AG04450 (cell line): ENCODE results near the gene SHMT2. TPM values are rescaled to one million over a fixed set of nuclear protein-coding genes. Genes with fewer than 3 reads are reported as not detected.

Experiments
- CTCF ChIA-PET: fragments of 300-600, 350-600 bp; formaldehyde crosslinking; extraction: SDS; loops from one replicate; lab custom pipeline; 2022; ENCODE audit warnings: antibody characterized with exemption, inconsistent platforms; lab: Charles Lee
- POLR2A ChIA-PET: fragments of 350-600 bp; formaldehyde crosslinking; extraction: SDS; loops from one replicate; lab custom pipeline; 2021; ENCODE audit warnings: antibody characterized with exemption, inconsistent platforms; lab: Yijun Ruan, JAX
- DNase-seq: peaks from one replicate; pipeline ENCODE4 v3.0.0-alpha.2; 2011; ENCODE audit warnings: low read depth, low spot score
- H3K27ac ChIP-seq: one replicate; pipeline ENCODE4 v1.5.1; 2012; ENCODE audit warnings: low read depth, low read length, control low read depth
- H3K27me3 ChIP-seq: one replicate; pipeline ENCODE4 v1.6.0; 2012; ENCODE audit warnings: low read length; ENCODE audit not compliant: control insufficient read depth, insufficient read depth
- H3K4me3 ChIP-seq: 2 replicates; pipeline ENCODE4 v1.5.1; 2011; ENCODE audit warnings: mild to moderate bottlenecking, low read depth, low read length, control low read depth
- H3K9me3 ChIP-seq: 2 replicates; pipeline ENCODE4 v1.5.1; 2012; ENCODE audit warnings: low read length; ENCODE audit not compliant: control insufficient read depth, insufficient read depth
- CTCF ChIP-seq: IDR thresholded peaks from 2 replicates; pipeline ENCODE4 v1.5.1; 2011; ENCODE audit warnings: low read depth, low read length, control low read depth, inconsistent platforms
- polyA plus RNA-seq: library from polyadenylated mRNA; depleted of rRNA; stranded (reverse); fragments of >200 nt; gene quantifications from 2 replicates; pipeline ENCODE4 v1.2.3, GENCODE V29; 2011

SHMT2 gene
- polyA plus RNA-seq, 1 experiment = 266 TPM

GRCh38 chr12:57200497-57200896 is 29.0 kb upstream of the SHMT2 start:
- H3K4me3 ChIP-seq = no peak overlapping the region
- no peak for DNase-seq
- no peaks in the 10 kb centered on the region; the same call in 1 of the 2 replicates for H3K9me3 ChIP-seq
- no peak overlapping the region for H3K27ac ChIP-seq
- no peak for TF ChIP-seq CTCF
- H3K27me3 ChIP-seq = no peaks in the 10 kb centered on the region
- POLR2A ChIA-PET = no interaction called here
- CTCF ChIA-PET = no interaction called here

DNA sequence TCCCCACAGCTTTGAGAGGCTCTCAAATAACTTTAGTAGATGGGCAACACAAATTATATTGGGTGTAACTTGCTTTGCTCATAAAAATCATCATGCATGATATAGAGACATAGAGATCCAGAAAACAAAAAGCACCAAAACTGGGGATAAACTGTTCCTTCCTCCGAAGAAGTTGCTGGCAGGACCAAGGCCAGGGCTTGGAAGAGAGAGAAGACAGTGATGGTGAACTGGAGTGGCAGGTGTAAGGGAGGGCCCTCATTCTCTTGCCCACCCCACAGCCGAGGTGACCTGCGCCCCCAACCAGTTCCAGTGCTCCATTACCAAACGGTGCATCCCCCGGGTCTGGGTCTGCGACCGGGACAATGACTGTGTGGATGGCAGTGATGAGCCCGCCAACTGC is 28.3 kb upstream of the SHMT2 start:
- TF ChIP-seq CTCF = no peak
- POLR2A ChIA-PET = no interaction called here
- CTCF ChIA-PET = interaction anchor here (0.7 kb wide), 1 partner anchor 38 kb away, joined by 3 read pairs; no protein-coding TSS in a partner anchor
- H3K9me3 ChIP-seq = no peaks in the 10 kb centered on the region; the same call in 1 of the 2 replicates
- no peak for DNase-seq
- H3K27me3 ChIP-seq = no peaks in the 10 kb centered on the region
- no peak overlapping the region for H3K4me3 ChIP-seq
- H3K27ac ChIP-seq = no peak overlapping the region

- DNase-seq = no peak
- no peak overlapping the region for H3K4me3 ChIP-seq
- no peak overlapping the region for H3K27ac ChIP-seq
- CTCF ChIA-PET = interaction anchor here (0.7 kb wide), 1 partner anchor 38 kb away, joined by 3 read pairs; no protein-coding TSS in a partner anchor
- POLR2A ChIA-PET = no interaction called here
- no peak for TF ChIP-seq CTCF
- H3K9me3 ChIP-seq = no peaks in the 10 kb centered on the region; the same call in 1 of the 2 replicates
- H3K27me3 ChIP-seq = no peaks in the 10 kb centered on the region
Observed at GRCh38 chr12:57201631-57202030, 27.9 kb upstream of the SHMT2 start.

- Histone ChIP-seq H3K4me3 (no peak overlapping the region), H3K9me3 (no peaks in the 10 kb centered on the region; the same call in 1 of the 2 replicates), H3K27me3 (no peaks in the 10 kb centered on the region), H3K27ac (no peak overlapping the region)
- POLR2A ChIA-PET = no interaction called here
- TF ChIP-seq CTCF = no peak
- DNase-seq = no peak
- CTCF ChIA-PET = no interaction called here
Observed at GRCh38 chr12:57202321-57202720, 27.2 kb upstream of the SHMT2 start.

- no peak for DNase-seq
- Histone ChIP-seq H3K4me3 (no peak overlapping the region), H3K27me3 (no peaks in the 10 kb centered on the region), H3K27ac (no peak overlapping the region), H3K9me3 (no peaks in the 10 kb centered on the region; the same call in 1 of the 2 replicates)
- CTCF ChIA-PET = no interaction called here
- no peak for TF ChIP-seq CTCF
- POLR2A ChIA-PET = no interaction called here
Observed at GRCh38 chr12:57203201-57203600, 26.3 kb upstream of the SHMT2 start.
